ENCODE measurements around the gene KCNC4. TPM values are rescaled to one million over a fixed set of nuclear protein-coding genes. Genes with fewer than 3 reads are reported as not detected.

KCNC4 gene
- total and polyA plus RNA-seq, 5 experiments from 2014 or later = 0.90 to 12.7 (median 3.1) TPM

- Mint-ChIP-seq H3K4me1 (no peaks in the 10 kb centered on the region), H3K36me3 (no peaks in the 10 kb centered on the region), H3K4me3 (no peak overlapping the region), H3K9me3 (peaks cover 0 to 7% (median 4%) of the 10 kb centered on the region in 9 donors), H3K27ac (no peak overlapping the region), H3K27me3 (peaks cover 6 to 24% (median 17%) of the 10 kb centered on the region in 5 donors)
- DNase-seq = peak in 1 of 10 donors; percentile 7
- POLR2A ChIA-PET = no interaction called here
- no peak for ATAC-seq
These were observed 35.2 kb upstream of the KCNC4 start for GRCh38 chr1:110174961-110175360.

- Mint-ChIP-seq H3K27me3 (peaks cover 6 to 23% (median 15%) of the 10 kb centered on the region in 5 donors), H3K27ac (peak overlapping the region in 1 of 10 donors; percentile 30), H3K4me3 (no peak overlapping the region), H3K4me1 (no peaks in the 10 kb centered on the region), H3K9me3 (peaks cover 0 to 7% (median 4%) of the 10 kb centered on the region in 9 donors), H3K36me3 (no peaks in the 10 kb centered on the region)
- ATAC-seq (no peak), DNase-seq (peak in 1 of 10 donors; percentile 45)
- POLR2A ChIA-PET = no interaction called here
These were observed 33.7 kb upstream of the KCNC4 start for GRCh38 chr1:110176299-110176956.

- no peak for DNase-seq
- ATAC-seq = no peak
- POLR2A ChIA-PET = no interaction called here
- Mint-ChIP-seq H3K36me3 (no peaks in the 10 kb centered on the region), H3K27me3 (peaks cover 4 to 17% (median 12%) of the 10 kb centered on the region in 5 donors), H3K9me3 (peaks cover 0 to 7% (median 4%) of the 10 kb centered on the region in 9 donors), H3K4me3 (no peak overlapping the region), H3K27ac (no peak overlapping the region), H3K4me1 (no peaks in the 10 kb centered on the region)
These were observed 32.3 kb upstream of the KCNC4 start for GRCh38 chr1:110177775-110178174.

- POLR2A ChIA-PET = no interaction called here
- DNase-seq = no peak
- H3K4me3 Mint-ChIP-seq = no peak overlapping the region
- no peak for ATAC-seq
- H3K36me3 Mint-ChIP-seq = no peaks in the 10 kb centered on the region
- no peaks in the 10 kb centered on the region for H3K4me1 Mint-ChIP-seq
- peaks cover 0 to 3% (median under 1%) of the 10 kb centered on the region in 9 donors for H3K9me3 Mint-ChIP-seq
- peaks cover under 1 to 16% (median 9%) of the 10 kb centered on the region in 5 donors for H3K27me3 Mint-ChIP-seq
- H3K27ac Mint-ChIP-seq = no peak overlapping the region
These were observed 26.4 kb upstream of the KCNC4 start for GRCh38 chr1:110183642-110184167.

GRCh38 chr1:110184446-110184845, 25.7 kb upstream of the KCNC4 start:
- Mint-ChIP-seq H3K9me3 (no peaks in the 10 kb centered on the region), H3K27ac (peak overlapping the region in 1 of 10 donors; percentile 17), H3K4me1 (peaks cover 0 to 4% (median 0%) of the 10 kb centered on the region in 4 donors), H3K27me3 (peaks cover 7 to 16% (median 11%) of the 10 kb centered on the region in 5 donors), H3K36me3 (no peaks in the 10 kb centered on the region), H3K4me3 (no peak overlapping the region)
- no peak for DNase-seq
- ATAC-seq = no peak
- POLR2A ChIA-PET = no interaction called here

GRCh38 chr1:110185181-110185580, 24.9 kb upstream of the KCNC4 start:
- Mint-ChIP-seq H3K4me1 (peaks cover 0 to 6% (median 0%) of the 10 kb centered on the region in 4 donors), H3K27ac (no peak overlapping the region), H3K9me3 (no peaks in the 10 kb centered on the region), H3K4me3 (no peak overlapping the region), H3K36me3 (no peaks in the 10 kb centered on the region), H3K27me3 (peaks cover 7 to 22% (median 11%) of the 10 kb centered on the region in 5 donors)
- DNase-seq = no peak
- no peak for ATAC-seq
- POLR2A ChIA-PET = no interaction called here

- ATAC-seq = no peak
- Mint-ChIP-seq H3K9me3 (no peaks in the 10 kb centered on the region), H3K4me3 (no peak overlapping the region), H3K36me3 (no peaks in the 10 kb centered on the region), H3K4me1 (peaks cover 0 to 6% (median 0%) of the 10 kb centered on the region in 4 donors), H3K27me3 (peaks cover 7 to 22% (median 11%) of the 10 kb centered on the region in 5 donors), H3K27ac (peak overlapping the region in 1 of 10 donors; percentile 31)
- POLR2A ChIA-PET = no interaction called here
- no peak for DNase-seq
These were observed 23.6 kb upstream of the KCNC4 start for GRCh38 chr1:110186558-110186957.

GRCh38 chr1:110187139-110187890, 22.8 kb upstream of the KCNC4 start:
- POLR2A ChIA-PET = interaction anchor here (0.8 kb wide), 1 partner anchor 319 kb away, joined by 3 read pairs; no protein-coding TSS in a partner anchor
- no peaks in the 10 kb centered on the region for H3K9me3 Mint-ChIP-seq
- peaks cover 7 to 22% (median 11%) of the 10 kb centered on the region in 5 donors for H3K27me3 Mint-ChIP-seq
- H3K4me1 Mint-ChIP-seq = peaks cover 0 to 6% (median 0%) of the 10 kb centered on the region in 4 donors
- ATAC-seq (no peak), DNase-seq (no peak)
- no peaks in the 10 kb centered on the region for H3K36me3 Mint-ChIP-seq
- no peak overlapping the region for H3K4me3 Mint-ChIP-seq
- peak overlapping the region in 2 of 10 donors; percentile 31 to 53 for H3K27ac Mint-ChIP-seq

- no peak for ATAC-seq
- Mint-ChIP-seq H3K4me3 (no peak overlapping the region), H3K4me1 (peaks cover 0 to 6% (median 0%) of the 10 kb centered on the region in 4 donors), H3K9me3 (no peaks in the 10 kb centered on the region), H3K36me3 (no peaks in the 10 kb centered on the region), H3K27ac (no peak overlapping the region), H3K27me3 (peaks cover 7 to 22% (median 11%) of the 10 kb centered on the region in 5 donors)
- DNase-seq = no peak
- POLR2A ChIA-PET = interaction anchor here (0.8 kb wide), 1 partner anchor 318 kb away, joined by 3 read pairs; no protein-coding TSS in a partner anchor
These were observed 22.0 kb upstream of the KCNC4 start for GRCh38 chr1:110188035-110188618.

- POLR2A ChIA-PET = no interaction called here
- DNase-seq = no peak
- Mint-ChIP-seq H3K9me3 (no peaks in the 10 kb centered on the region), H3K27me3 (peaks cover 7 to 22% (median 11%) of the 10 kb centered on the region in 5 donors), H3K4me1 (peaks cover 0 to 6% (median 0%) of the 10 kb centered on the region in 4 donors), H3K27ac (no peak overlapping the region), H3K4me3 (no peak overlapping the region), H3K36me3 (no peaks in the 10 kb centered on the region)
- no peak for ATAC-seq
These were observed 20.9 kb upstream of the KCNC4 start for GRCh38 chr1:110189181-110189580.

- DNase-seq (no peak), ATAC-seq (no peak)
- Mint-ChIP-seq H3K4me3 (no peak overlapping the region), H3K9me3 (no peaks in the 10 kb centered on the region), H3K36me3 (no peaks in the 10 kb centered on the region), H3K27ac (no peak overlapping the region), H3K27me3 (peaks cover 4 to 14% (median 11%) of the 10 kb centered on the region in 5 donors), H3K4me1 (peaks cover 0 to 6% (median 0%) of the 10 kb centered on the region in 4 donors)
- POLR2A ChIA-PET = no interaction called here
These were observed 19.7 kb upstream of the KCNC4 start for GRCh38 chr1:110190282-110190929.

GRCh38 chr1:110192541-110192940, 17.6 kb upstream of the KCNC4 start:
- DNase-seq = no peak
- Mint-ChIP-seq H3K4me3 (no peak overlapping the region), H3K4me1 (peaks cover 0 to 10% (median 5%) of the 10 kb centered on the region in 4 donors), H3K27ac (no peak overlapping the region), H3K36me3 (no peaks in the 10 kb centered on the region), H3K9me3 (no peaks in the 10 kb centered on the region), H3K27me3 (peaks cover 0 to 14% (median 6%) of the 10 kb centered on the region in 5 donors)
- POLR2A ChIA-PET = no interaction called here
- ATAC-seq = no peak
